Measurements from ENCODE around the gene IDH3G.

IDH3G gene

DNA sequence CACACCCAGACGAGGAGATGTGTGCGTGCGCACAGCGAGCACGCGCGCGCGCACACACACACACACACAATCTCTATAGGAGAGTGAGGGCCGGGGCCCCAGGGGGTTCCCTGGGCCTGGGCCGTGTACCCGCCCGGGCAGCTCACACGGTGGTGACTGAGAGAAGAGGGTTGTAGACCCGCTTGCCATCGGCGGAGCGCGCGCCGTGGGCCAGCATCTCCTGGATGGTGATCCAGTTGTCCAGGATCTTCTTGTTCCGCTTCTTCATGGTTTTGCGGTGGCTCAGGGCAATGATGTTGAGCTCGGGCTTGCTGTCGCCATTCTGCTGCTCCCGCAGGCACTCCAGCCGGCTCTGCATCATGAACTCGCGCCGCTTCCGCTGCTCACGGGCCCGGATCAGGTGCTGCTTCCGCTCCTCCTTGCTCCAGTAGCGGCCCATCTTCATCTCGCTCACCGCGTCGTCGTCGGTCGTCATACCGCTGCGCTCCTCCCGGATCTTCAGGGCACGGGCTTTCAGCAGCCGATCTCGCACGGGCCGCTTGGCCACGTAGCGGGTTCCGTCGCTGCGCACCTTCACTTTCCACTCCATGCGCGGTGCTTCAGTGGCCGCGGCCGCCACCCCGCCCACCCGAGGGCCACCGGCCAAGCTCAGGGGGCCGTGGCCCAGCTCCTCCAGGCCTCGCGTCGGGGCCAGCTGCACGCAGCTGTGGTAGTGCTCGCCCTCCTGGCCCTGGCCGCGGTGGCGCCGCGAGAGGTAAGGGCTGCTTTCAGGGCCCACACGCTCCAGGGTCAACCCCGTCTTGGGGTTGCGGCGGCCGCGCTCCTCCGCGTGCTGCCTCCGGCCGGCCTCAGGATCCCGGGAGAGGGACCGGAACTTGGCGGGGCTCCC is 9.3 kb upstream of the IDH3G start:
- H3K4me3 Mint-ChIP-seq, result no peak overlapping the region
- H3K27me3 Mint-ChIP-seq, result peaks cover 8% of the 10 kb centered on the region
- DNase-seq, result no peak
- peaks cover 10% of the 10 kb centered on the region for H3K36me3 Mint-ChIP-seq (ENCODE audit: low read depth)
- H3K27ac Mint-ChIP-seq, result no peak overlapping the region
- H3K9me3 Mint-ChIP-seq, result no peaks in the 10 kb centered on the region
- H3K4me1 Mint-ChIP-seq (ENCODE audit: low read depth), result no peaks in the 10 kb centered on the region

DNA sequence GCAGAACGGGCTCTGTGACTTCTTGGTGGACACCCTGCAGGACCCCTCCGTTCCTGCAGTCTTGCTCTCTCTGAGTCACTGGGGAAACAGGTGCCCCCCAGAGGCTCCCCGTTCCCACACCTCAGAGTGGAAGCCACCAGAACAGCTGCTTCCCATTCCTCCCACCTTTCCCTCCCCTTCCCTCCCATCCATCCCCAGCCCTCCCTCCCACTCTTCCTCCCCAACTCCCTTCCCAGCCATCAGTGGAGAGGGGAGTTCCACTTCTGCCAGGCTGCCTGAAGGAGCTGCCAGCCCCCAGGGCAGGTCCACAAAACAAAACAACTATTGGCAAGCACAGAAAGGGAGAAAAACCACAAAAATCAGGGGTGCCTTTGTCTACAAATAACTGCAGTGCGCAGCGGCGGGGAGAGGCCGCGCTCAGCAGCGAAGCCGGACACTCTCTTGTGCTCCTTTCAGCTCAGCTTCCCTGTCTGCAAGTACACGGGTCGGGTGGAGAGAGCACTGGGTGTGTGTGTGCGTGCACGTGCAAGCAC is 8.4 kb upstream of the IDH3G start:
- Mint-ChIP-seq H3K4me1 (ENCODE audit: low read depth) (peaks cover 1% of the 10 kb centered on the region), H3K36me3 (ENCODE audit: low read depth) (peaks cover 16% of the 10 kb centered on the region), H3K27me3 (peaks cover 6% of the 10 kb centered on the region), H3K27ac (no peak overlapping the region), H3K9me3 (no peaks in the 10 kb centered on the region), H3K4me3 (no peak overlapping the region)
- no peak for DNase-seq

DNA sequence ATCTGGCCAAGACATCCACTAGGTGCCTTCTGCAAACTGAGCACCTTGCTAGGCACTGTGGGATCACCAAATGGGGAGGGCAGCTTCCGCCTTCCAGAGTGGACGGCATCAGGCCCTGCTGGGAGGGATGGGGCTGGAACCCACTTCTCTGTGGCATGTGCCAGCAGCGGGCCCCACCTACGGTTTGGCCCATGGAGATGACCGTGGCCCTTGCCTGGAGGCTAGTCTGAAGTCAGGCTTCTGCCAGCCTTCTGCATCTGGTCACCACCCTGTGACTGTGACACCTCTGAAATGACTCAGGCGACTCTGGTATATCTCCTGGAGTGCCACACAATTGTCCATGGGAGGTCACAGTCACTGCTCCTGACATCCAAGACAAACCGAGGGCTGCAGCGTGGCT is 7.5 kb upstream of the IDH3G start:
- Mint-ChIP-seq H3K27ac (no peak overlapping the region), H3K36me3 (ENCODE audit: low read depth) (peaks cover 22% of the 10 kb centered on the region), H3K9me3 (no peaks in the 10 kb centered on the region), H3K4me3 (no peak overlapping the region), H3K27me3 (peaks cover 6% of the 10 kb centered on the region), H3K4me1 (ENCODE audit: low read depth) (peaks cover 6% of the 10 kb centered on the region)
- no peak for DNase-seq

DNA sequence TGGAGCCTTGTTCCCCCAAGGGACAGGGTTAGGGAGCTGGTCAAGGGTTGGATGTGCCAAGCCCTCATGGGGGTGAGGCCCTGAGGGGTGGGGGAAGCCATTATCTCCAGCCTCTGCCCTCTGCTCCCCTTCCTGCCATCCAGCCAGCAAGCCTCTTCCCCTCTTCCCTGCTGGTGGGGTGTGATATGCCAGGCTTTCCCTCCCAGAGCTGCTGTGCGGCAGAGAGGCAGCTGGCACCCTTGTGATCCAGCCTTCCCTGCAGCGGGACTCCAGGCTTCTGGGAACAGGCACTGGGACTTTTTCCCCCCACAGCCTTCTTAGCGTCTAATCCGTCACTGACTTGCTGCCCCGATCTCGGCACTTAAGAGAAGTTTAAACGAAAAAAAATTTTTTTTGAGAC is 6.6 kb upstream of the IDH3G start:
- DNase-seq, result no peak
- Mint-ChIP-seq H3K36me3 (ENCODE audit: low read depth) (peaks cover 31% of the 10 kb centered on the region), H3K9me3 (no peaks in the 10 kb centered on the region), H3K4me3 (no peak overlapping the region), H3K27me3 (peaks cover 13% of the 10 kb centered on the region), H3K27ac (no peak overlapping the region), H3K4me1 (ENCODE audit: low read depth) (peaks cover 15% of the 10 kb centered on the region)

DNA sequence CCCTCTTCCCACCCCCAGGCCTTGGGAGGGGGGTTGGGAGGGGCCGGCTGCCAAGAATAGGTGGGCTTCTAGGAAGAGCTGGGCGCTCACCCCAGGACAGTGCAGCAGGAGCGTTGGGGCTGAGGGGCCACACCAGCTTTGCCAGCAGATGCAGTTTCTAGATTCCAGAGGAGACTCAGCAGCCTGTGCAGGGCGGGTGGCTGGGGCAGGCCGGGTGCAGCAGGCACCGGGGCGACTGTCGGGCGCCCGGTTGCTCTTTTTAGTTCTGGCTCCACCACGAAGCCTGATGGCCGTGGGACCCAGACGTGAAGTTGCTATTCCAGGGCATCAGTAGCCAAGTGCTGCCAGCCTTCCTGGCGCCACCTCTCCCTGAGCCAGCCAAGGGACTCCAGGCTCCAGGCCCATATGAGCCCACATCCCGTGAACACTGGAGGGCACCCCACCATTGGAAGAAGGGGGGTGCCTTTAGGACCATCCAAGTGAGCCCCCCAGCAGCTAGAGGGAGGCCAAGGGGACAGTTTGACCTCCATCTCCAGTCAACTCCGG is 6.1 kb upstream of the IDH3G start:
- Mint-ChIP-seq H3K36me3 (ENCODE audit: low read depth) (peaks cover 36% of the 10 kb centered on the region), H3K4me3 (no peak overlapping the region), H3K4me1 (ENCODE audit: low read depth) (peaks cover 16% of the 10 kb centered on the region), H3K9me3 (no peaks in the 10 kb centered on the region), H3K27ac (no peak overlapping the region), H3K27me3 (peaks cover 10% of the 10 kb centered on the region)
- DNase-seq, result no peak

DNA sequence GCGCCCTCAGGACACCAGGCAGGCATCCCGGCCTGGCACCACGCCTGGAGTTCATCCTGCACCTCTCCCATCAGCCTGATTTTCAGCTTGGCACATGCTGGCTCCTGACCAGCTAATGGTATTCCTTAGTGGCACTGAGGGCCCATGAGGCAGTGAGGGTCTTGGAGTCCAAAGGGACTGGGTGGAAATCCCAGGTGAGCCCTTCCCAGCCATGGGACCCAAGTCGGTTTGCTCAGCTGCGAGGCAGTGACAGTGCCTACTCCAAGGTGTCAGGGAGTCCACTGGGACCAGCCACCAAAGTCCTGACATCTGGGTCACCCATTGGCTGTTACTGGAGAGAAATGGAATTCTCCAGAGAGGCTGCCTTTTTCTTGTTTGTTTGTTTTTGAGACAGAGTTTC is 5.2 kb upstream of the IDH3G start:
- H3K27me3 Mint-ChIP-seq, result peaks cover 10% of the 10 kb centered on the region
- no peaks in the 10 kb centered on the region for H3K9me3 Mint-ChIP-seq
- H3K36me3 Mint-ChIP-seq (ENCODE audit: low read depth), result peaks cover 39% of the 10 kb centered on the region
- H3K27ac Mint-ChIP-seq, result no peak overlapping the region
- peaks cover 16% of the 10 kb centered on the region for H3K4me1 Mint-ChIP-seq (ENCODE audit: low read depth)
- no peak for DNase-seq
- H3K4me3 Mint-ChIP-seq, result no peak overlapping the region

DNA sequence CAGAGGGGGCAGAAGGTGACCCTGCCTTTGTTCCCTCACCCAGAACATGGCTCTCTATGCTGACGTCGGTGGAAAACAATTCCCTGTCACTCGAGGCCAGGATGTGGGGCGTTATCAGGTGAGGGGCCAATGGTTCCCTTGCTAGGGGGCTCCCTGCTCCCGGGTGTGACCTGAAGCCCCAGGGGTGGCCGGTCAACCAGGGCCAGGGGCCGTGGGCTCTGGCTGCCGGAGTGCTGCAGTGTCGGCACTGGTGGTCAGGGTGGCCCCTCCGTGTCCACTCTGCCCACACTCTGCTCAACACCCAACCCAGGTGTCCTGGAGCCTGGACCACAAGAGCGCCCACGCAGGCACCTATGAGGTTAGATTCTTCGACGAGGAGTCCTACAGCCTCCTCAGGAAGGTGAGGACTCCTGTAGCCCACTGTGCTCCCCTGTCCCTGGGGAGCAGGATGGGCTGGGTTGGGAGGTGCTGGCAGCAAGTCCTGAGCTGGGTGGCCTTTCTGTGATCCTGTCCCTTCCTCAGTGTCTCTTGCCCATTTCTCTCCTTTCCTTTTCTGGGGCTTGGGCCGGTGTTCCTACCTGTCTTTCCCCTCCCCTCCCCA is 3.3 kb upstream of the IDH3G start:
- no peak for DNase-seq
- Mint-ChIP-seq H3K27ac (no peak overlapping the region), H3K36me3 (ENCODE audit: low read depth) (peaks cover 48% of the 10 kb centered on the region), H3K4me1 (ENCODE audit: low read depth) (peaks cover 21% of the 10 kb centered on the region), H3K27me3 (peaks cover 14% of the 10 kb centered on the region), H3K4me3 (no peak overlapping the region), H3K9me3 (no peaks in the 10 kb centered on the region)

DNA sequence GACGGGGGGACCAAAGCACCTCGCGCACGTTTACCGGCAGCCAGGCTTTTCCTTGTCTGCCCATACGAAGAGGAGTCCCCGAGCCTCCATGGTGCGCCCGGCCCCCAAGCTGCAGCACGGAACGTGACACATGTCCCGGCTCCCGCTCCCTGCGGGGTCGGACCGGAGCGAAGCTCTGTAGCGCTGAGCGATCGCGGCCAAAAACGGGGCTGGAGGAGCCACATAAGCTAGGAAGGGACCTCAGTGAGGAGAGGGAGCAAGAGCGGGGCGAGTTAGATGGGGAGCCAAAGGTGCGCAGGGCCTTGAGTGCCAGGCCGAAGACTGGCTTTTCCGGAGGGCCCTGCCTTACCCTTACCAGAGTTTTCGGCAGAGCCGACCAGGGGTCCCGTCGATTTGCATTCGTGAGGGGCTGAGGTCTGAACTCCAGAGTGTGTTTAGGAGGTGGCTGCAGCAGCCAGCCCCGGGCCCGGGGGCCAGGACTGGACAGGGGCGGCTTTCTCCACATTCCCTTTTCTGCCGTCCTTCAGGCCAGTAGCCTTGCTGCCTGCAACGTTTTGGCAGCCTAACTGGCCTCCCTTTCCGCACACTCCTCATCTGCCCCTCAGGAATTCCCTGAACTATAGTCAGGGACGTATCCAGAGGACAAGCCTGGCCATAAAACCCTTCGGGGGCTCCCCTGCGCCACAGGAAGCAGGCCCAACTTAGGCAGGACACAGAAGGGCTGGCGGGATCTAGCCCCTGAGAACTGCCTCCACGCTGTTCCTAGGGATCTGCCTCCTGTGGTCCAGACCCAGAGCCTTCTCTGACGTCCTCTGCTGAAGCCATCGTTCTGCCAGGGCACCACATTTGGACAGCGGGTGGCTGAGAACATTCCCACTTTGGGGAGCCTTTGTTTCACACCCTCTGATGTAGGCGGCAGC is 982 bp upstream of the IDH3G start:
- Mint-ChIP-seq H3K27me3 (peaks cover 17% of the 10 kb centered on the region), H3K4me3 (peak overlapping the region; percentile 91), H3K27ac (peak overlapping the region; percentile 96), H3K9me3 (no peaks in the 10 kb centered on the region), H3K4me1 (ENCODE audit: low read depth) (peaks cover 21% of the 10 kb centered on the region), H3K36me3 (ENCODE audit: low read depth) (peaks cover 56% of the 10 kb centered on the region)
- no peak for DNase-seq

DNA sequence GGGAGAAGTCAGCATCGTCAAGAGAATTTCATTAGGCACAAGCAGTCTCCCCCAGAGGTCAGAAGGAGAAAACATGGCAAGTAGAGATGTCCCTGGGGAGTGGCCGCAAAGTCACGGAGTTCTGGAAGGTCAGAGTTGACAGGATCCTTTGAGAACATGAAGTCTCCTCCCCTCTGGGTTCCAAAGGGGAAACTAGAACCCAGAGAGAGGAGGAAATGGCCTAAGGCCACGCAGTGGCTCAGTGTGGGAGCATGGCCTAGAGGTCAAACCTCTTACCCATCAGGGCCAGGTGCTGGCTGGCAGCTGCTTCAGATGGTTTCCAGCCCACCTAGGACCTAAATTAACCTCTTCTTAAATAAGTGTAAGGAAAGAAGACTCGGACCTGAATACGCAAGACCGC is 884 bp downstream of the IDH3G start:
- Mint-ChIP-seq H3K27me3 (peaks cover 17% of the 10 kb centered on the region), H3K27ac (peak overlapping the region; percentile 96), H3K4me3 (peak overlapping the region; percentile 91), H3K36me3 (ENCODE audit: low read depth) (peaks cover 59% of the 10 kb centered on the region), H3K9me3 (no peaks in the 10 kb centered on the region), H3K4me1 (ENCODE audit: low read depth) (peaks cover 21% of the 10 kb centered on the region)
- DNase-seq, result no peak

DNA sequence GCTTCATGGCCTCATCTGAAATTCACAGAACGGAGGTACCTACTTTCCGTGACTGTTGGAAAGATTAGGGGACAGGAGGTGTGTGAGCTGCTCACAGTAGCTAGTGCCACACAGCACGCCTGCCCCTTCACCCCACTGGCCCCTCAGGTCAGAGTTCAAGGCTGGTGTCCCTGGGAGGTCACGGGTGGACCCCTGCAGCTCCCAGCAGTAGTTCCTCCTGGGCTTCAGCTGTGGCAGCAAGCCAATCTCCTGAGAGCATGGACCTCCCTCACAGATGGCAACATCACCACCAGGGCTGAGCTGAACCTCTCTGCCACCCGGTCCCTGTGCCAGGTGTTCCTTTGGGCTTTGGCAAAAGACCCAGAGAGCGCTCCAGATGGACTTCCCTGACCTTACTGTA is 1.8 kb downstream of the IDH3G start:
- DNase-seq, result no peak
- H3K9me3 Mint-ChIP-seq, result no peaks in the 10 kb centered on the region
- H3K4me1 Mint-ChIP-seq (ENCODE audit: low read depth), result peaks cover 20% of the 10 kb centered on the region
- peaks cover 61% of the 10 kb centered on the region for H3K36me3 Mint-ChIP-seq (ENCODE audit: low read depth)
- peaks cover 17% of the 10 kb centered on the region for H3K27me3 Mint-ChIP-seq
- no peak overlapping the region for H3K27ac Mint-ChIP-seq
- H3K4me3 Mint-ChIP-seq, result peak overlapping the region; percentile 91

DNA sequence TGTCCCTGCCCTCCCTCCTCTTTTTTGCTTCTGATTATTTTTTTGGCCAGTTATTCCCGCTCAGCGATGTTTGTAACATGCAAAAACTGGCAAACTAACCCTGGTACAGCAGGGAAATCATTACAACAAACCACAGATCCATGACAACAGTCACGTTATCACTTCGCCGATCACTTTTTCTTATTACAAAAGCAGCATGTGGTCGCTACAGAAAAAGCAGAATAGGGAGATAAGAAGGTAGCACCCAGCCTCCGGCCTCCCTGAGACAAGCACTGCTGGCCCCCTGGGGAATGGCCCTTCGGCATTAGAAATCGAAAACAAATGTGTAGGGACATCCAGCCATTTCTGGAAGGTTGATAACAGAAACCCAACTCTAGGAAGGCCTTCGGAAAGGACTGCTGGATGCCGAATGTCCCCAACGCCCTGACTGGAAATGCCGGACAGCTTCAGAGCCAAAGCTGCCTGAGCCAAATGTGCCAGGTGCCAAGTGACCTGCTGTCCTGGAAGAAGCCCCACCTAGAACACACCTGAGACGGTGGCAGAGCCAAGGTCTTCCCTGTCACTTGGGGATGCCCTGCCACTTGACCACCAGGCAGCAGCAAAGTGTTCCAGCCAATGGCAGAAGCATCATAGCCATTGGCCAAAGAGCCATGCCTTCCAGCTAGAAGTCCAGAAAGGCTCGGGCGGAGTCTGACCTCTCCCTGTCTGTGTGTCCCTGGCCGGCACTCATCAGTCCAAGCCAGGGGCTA is 2.9 kb downstream of the IDH3G start:
- DNase-seq, result no peak
- Mint-ChIP-seq H3K27me3 (peaks cover 14% of the 10 kb centered on the region), H3K36me3 (ENCODE audit: low read depth) (peaks cover 58% of the 10 kb centered on the region), H3K4me1 (ENCODE audit: low read depth) (peaks cover 12% of the 10 kb centered on the region), H3K4me3 (no peak overlapping the region), H3K27ac (no peak overlapping the region), H3K9me3 (no peaks in the 10 kb centered on the region)

DNA sequence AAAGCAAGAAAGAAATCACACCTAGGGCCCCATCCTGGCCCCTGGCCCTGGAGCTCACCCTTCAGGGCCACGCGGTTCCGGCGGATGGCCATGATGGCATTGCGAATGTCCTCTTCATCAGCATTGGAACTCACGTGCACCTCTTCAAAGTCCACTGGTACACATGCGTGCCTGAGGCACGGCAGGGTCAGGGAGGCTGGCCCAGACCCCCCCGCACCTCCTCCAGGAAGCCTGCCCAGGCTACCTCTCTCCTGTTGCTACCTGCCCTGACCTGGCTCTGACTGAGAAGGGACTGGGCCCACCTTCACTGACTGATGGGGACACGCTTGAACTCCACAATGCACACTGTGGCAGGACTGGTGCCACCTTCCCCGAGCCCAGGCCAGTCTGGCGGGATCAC is 4.5 kb downstream of the IDH3G start:
- peaks cover 10% of the 10 kb centered on the region for H3K27me3 Mint-ChIP-seq
- H3K36me3 Mint-ChIP-seq (ENCODE audit: low read depth), result peaks cover 59% of the 10 kb centered on the region
- H3K4me1 Mint-ChIP-seq (ENCODE audit: low read depth), result peaks cover 6% of the 10 kb centered on the region
- DNase-seq, result no peak
- H3K9me3 Mint-ChIP-seq, result no peaks in the 10 kb centered on the region
- no peak overlapping the region for H3K4me3 Mint-ChIP-seq
- no peak overlapping the region for H3K27ac Mint-ChIP-seq

DNA sequence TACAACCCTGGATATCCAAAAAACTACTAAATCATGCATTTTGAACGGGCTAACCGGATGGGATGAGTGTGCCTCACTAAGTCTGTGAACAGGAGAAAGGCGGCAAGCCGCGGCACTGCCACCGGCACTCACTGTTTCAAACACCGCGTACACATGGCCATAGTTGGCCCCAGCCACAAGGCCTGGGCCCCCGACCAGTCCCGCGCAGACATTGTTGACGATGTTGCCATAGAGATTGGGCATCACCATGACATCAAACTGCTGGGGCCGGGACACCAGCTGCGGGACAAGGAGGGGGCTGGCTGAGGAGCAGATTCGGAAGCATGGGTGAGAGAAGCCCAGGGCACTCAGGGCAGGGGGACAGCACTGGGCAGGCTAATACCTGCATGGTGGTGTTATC is 7.5 kb downstream of the IDH3G start:
- H3K4me1 Mint-ChIP-seq (ENCODE audit: low read depth), result no peaks in the 10 kb centered on the region
- H3K27ac Mint-ChIP-seq, result no peak overlapping the region
- H3K27me3 Mint-ChIP-seq, result peaks cover 7% of the 10 kb centered on the region
- H3K9me3 Mint-ChIP-seq, result no peaks in the 10 kb centered on the region
- DNase-seq, result no peak
- no peak overlapping the region for H3K4me3 Mint-ChIP-seq
- peaks cover 52% of the 10 kb centered on the region for H3K36me3 Mint-ChIP-seq (ENCODE audit: low read depth)
